Thyroid gland (tissue), 4 donors: Measurements from ENCODE around the gene AFF3. TPM values are rescaled to one million over a fixed set of nuclear protein-coding genes. Genes with fewer than 3 reads are reported as not detected.

Source experiments
- DNase-seq, 2 donors: peaks; one replicate each; pipeline ENCODE4 v3.0.0-alpha.2; 2019
- H3K27ac ChIP-seq, 3 donors: fragments of 200-600 bp; sonication (generic); 1 replicate in 2 of 3; 2 replicates in 1 of 3; pipeline ENCODE4 v1.5.1; 2016 to 2019; ENCODE audit warnings: mild to moderate bottlenecking in 1 of 3, moderate library complexity in 1 of 3
- H3K27me3 ChIP-seq: fragments of 200-600 bp; sonication (generic); one replicate; pipeline ENCODE4 v1.5.1; 2019
- H3K36me3 ChIP-seq, 2 donors: fragments of 200-600 bp; sonication (generic); one replicate each; pipeline ENCODE4 v1.5.1; 2016 to 2019
- H3K4me1 ChIP-seq, 2 donors: fragments of 200-600 bp; sonication (generic); one replicate each; pipeline ENCODE4 v1.5.1; 2017 to 2019
- H3K4me3 ChIP-seq, 3 donors: fragments of 200-600 bp; sonication (generic); replicated peaks in 1 of 3; 1 replicate in 2 of 3; 2 replicates in 1 of 3; pipeline ENCODE4 v1.5.1; 2016; ENCODE audit warnings: mild to moderate bottlenecking in 1 of 3
- H3K9me3 ChIP-seq: fragments of 200-600 bp; sonication (generic); one replicate; pipeline ENCODE4 v1.5.1; 2017
- POLR2A ChIP-seq, 2 donors: fragments of 450-650 bp; IDR thresholded peaks; one replicate each; pipeline ENCODE4 v1.6.1; 2017; ENCODE audit warnings: antibody characterized with exemption in 2 of 2, mild to moderate bottlenecking in 2 of 2, moderate library complexity in 1 of 2
- WGBS, 2 donors: methylation state at CpG; one replicate each; pipeline ENCODE4 v1.1.5; 2017; 5-methylcytosine and 5-hydroxymethylcytosine counted together
- intact Hi-C: fragments of 100-400 bp; cut with DNase I; formaldehyde crosslinking; loops from one replicate; pipeline ENCODE4 v1.15.1; 2023
- total RNA-seq, 4 donors: library from RNA; depleted of rRNA; stranded (reverse); fragments of >200 nt; gene quantifications; one replicate each; pipeline ENCODE4 v1.2.3, GENCODE V29; 2016
- TF ChIP-seq, protein P1 (sequence below), 6 experiments: fragments of 200-600 bp in 3 of 6; fragments of 450-650 bp in 3 of 6; sonication (generic) in 3 of 6; IDR thresholded peaks; one replicate each; pipeline ENCODE4 v1.5.1; 2016 to 2019; ENCODE audit warnings: antibody characterized with exemption in 6 of 6, mild to moderate bottlenecking in 2 of 6, inconsistent platforms in 1 of 6, moderate library complexity in 1 of 6

AFF3 gene
- total RNA-seq, 4 donors from 2014 or later = 0.54 to 2.6 (median 1.1) TPM

GRCh38 chr2:99607454-99607853 is 534.9 kb downstream of the AFF3 start:
- H3K27ac ChIP-seq = no peak overlapping the region
- TF ChIP-seq POLR2A (IDR thresholded peaks at IDR 0.05) = no peak
- TF ChIP-seq, protein P1, sequence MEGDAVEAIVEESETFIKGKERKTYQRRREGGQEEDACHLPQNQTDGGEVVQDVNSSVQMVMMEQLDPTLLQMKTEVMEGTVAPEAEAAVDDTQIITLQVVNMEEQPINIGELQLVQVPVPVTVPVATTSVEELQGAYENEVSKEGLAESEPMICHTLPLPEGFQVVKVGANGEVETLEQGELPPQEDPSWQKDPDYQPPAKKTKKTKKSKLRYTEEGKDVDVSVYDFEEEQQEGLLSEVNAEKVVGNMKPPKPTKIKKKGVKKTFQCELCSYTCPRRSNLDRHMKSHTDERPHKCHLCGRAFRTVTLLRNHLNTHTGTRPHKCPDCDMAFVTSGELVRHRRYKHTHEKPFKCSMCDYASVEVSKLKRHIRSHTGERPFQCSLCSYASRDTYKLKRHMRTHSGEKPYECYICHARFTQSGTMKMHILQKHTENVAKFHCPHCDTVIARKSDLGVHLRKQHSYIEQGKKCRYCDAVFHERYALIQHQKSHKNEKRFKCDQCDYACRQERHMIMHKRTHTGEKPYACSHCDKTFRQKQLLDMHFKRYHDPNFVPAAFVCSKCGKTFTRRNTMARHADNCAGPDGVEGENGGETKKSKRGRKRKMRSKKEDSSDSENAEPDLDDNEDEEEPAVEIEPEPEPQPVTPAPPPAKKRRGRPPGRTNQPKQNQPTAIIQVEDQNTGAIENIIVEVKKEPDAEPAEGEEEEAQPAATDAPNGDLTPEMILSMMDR (IDR thresholded peaks at IDR 0.05) = no peak

GRCh38 chr2:99605036-99605435 is 537.4 kb downstream of the AFF3 start:
- 77 to 86% methylated on average over 7 of the region's 7 CpGs for WGBS, 2 donors
- DNase-seq = no peak
- Histone ChIP-seq H3K4me1 (no peaks in the 10 kb centered on the region), H3K27ac (no peak overlapping the region), H3K4me3 (no peak overlapping the region), H3K27me3 (no peaks in the 10 kb centered on the region), H3K36me3 (no peaks in the 10 kb centered on the region), H3K9me3 (no peaks in the 10 kb centered on the region)
- TF ChIP-seq, protein P1 (IDR thresholded peaks at IDR 0.05) = no peak
- no peak for TF ChIP-seq POLR2A (IDR thresholded peaks at IDR 0.05)
- intact Hi-C loops = no loop called here

More at GRCh38 chr2:99607454-99607853, 534.9 kb downstream of the AFF3 start:
- H3K27me3 ChIP-seq = no peaks in the 10 kb centered on the region
- intact Hi-C loops = no loop called here
- no peak overlapping the region for H3K4me3 ChIP-seq
- DNase-seq = no peak
- WGBS, 2 donors = 70 to 91% methylated on average over 4 of the region's 4 CpGs
- no peaks in the 10 kb centered on the region for H3K4me1 ChIP-seq
- H3K36me3 ChIP-seq = no peaks in the 10 kb centered on the region
- H3K9me3 ChIP-seq = no peaks in the 10 kb centered on the region

DNA sequence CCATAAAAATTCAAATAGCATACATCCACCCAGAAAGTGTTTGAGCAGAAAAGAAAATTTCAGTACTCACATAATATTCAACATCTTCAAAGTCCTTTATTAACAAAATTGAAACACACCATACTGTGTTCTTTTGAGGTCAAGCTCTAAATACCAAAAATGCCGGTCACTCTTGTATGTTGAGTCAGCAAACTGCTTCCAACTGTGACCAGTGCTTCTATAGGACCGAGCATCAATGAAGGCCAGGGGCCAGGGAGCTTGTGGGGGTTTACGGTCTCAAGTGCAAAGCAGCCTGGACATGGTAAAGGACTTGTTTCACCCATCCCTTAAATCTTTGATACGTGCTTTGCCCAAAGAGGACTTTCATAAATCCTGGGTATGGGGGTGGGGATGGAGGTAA is 539.9 kb downstream of the AFF3 start:
- intact Hi-C loops = no loop called here
- no peaks in the 10 kb centered on the region for H3K36me3 ChIP-seq
- no peak overlapping the region for H3K4me3 ChIP-seq
- no peak for DNase-seq
- H3K27ac ChIP-seq = no peak overlapping the region
- WGBS, 2 donors = 71 to 82% methylated on average over 4 of the region's 4 CpGs
- TF ChIP-seq, protein P1 (IDR thresholded peaks at IDR 0.05) = no peak
- TF ChIP-seq POLR2A (IDR thresholded peaks at IDR 0.05) = no peak
- H3K4me1 ChIP-seq = no peaks in the 10 kb centered on the region
- H3K27me3 ChIP-seq = no peaks in the 10 kb centered on the region
- H3K9me3 ChIP-seq = no peaks in the 10 kb centered on the region

DNA sequence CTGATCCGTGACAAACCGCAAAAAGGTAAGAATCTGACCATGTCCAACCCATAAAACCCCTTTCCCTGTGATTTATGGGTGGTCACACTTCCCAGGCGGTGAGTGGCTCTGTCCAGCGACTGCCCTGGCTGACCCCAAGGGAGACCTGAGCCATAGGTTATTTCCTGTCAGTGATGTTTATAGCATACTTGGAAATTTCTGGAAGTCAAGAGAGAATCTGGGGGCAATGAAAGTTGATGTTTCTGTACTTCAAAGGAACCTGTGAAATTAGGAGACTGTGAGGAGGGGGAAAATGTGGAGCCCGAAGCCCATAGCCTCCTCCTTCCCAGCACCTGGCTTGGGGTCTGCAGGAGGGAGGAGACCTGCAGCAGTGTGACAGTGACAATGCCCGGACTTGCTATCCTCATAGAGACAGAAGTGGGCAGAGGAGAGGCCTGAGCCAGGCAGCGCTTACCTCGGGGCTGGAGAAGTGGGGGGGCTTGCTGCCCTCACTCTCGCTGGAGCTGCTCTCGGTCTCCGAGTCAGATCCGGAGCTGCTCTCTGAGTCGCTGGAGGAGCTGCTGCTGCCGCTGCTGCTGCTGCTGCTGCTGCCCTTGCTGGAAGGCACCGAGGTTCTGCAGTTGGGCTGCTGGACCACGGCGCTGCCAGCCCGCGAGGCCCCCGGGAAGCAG is 541.3 kb downstream of the AFF3 start:
- H3K4me3 ChIP-seq = no peak overlapping the region
- no peak for DNase-seq
- H3K36me3 ChIP-seq = no peaks in the 10 kb centered on the region
- no peak for TF ChIP-seq POLR2A (IDR thresholded peaks at IDR 0.05)
- TF ChIP-seq, protein P1 (IDR thresholded peaks at IDR 0.05) = no peak
- H3K9me3 ChIP-seq = no peaks in the 10 kb centered on the region
- 50 to 53% methylated on average over 8 to 14 of the region's 20 CpGs for WGBS, 2 donors
- intact Hi-C loops = no loop called here
- no peaks in the 10 kb centered on the region for H3K27me3 ChIP-seq
- no peak overlapping the region for H3K27ac ChIP-seq
- no peaks in the 10 kb centered on the region for H3K4me1 ChIP-seq

GRCh38 chr2:99598441-99598840 is 543.9 kb downstream of the AFF3 start:
- Histone ChIP-seq H3K36me3 (no peaks in the 10 kb centered on the region), H3K9me3 (no peaks in the 10 kb centered on the region), H3K27ac (no peak overlapping the region), H3K27me3 (no peaks in the 10 kb centered on the region), H3K4me3 (no peak overlapping the region), H3K4me1 (no peaks in the 10 kb centered on the region)
- intact Hi-C loops = no loop called here
- 90 to 97% methylated on average over 8 to 9 of the region's 9 CpGs for WGBS, 2 donors
- DNase-seq = no peak
- no peak for TF ChIP-seq POLR2A (IDR thresholded peaks at IDR 0.05)
- TF ChIP-seq, protein P1 (IDR thresholded peaks at IDR 0.05) = no peak
